COLO668 (cell line): ENCODE measurements around the gene TMEM132A.

Experiments
- DNase-seq: peaks from one replicate; lab custom pipeline; 2025; ENCODE audit not compliant: unreplicated experiment; lab: John Stamatoyannopoulos, UW

Gene TMEM132A, protein sequence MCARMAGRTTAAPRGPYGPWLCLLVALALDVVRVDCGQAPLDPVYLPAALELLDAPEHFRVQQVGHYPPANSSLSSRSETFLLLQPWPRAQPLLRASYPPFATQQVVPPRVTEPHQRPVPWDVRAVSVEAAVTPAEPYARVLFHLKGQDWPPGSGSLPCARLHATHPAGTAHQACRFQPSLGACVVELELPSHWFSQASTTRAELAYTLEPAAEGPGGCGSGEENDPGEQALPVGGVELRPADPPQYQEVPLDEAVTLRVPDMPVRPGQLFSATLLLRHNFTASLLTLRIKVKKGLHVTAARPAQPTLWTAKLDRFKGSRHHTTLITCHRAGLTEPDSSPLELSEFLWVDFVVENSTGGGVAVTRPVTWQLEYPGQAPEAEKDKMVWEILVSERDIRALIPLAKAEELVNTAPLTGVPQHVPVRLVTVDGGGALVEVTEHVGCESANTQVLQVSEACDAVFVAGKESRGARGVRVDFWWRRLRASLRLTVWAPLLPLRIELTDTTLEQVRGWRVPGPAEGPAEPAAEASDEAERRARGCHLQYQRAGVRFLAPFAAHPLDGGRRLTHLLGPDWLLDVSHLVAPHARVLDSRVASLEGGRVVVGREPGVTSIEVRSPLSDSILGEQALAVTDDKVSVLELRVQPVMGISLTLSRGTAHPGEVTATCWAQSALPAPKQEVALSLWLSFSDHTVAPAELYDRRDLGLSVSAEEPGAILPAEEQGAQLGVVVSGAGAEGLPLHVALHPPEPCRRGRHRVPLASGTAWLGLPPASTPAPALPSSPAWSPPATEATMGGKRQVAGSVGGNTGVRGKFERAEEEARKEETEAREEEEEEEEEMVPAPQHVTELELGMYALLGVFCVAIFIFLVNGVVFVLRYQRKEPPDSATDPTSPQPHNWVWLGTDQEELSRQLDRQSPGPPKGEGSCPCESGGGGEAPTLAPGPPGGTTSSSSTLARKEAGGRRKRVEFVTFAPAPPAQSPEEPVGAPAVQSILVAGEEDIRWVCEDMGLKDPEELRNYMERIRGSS

DNA sequence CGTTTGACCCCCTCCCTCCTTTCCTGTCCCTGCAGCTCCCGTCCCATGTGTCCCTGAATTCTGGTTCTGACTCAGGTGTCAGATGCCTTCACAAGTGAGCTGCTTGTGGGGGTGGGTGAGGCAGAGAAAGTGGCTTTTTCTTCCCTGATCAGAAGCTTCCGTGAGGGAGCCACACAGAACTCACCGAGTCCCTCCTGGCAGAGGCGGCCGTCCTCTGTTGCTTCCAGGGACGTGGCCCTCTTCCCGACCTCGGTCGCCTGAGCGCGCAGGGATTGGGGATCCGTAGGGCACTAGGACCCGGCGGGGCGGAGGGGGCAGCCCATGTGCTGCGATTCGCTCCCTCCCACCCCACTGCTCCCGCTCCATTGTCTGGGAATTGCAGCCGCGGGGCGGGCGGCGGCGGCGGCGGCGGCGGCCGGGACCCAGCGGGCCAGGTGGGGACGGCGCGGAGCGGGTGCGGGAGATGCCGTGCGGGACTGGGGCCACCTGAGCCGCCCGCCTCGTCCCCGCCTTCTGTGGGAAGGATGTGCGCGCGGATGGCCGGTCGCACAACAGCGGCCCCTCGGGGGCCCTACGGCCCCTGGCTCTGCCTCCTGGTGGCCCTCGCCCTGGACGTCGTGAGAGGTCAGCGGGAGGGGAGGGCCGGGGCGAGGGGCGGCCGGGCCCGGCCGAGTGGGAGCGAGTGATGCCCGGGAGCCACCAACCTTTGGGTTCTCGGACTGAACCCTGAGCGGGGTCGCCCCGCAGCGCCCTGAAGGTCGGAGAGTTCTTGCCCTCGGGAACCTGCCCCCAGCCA lies at the start of gene TMEM132A:
TSS of gene TMEM132A (plus strand) at position 351 of the 796 bp plus-strand sequence. CDS start at position 525, 174 bp downstream.
- peak; percentile 87 for DNase-seq

- DNase-seq, result no peak
Measured at GRCh38 chr11:60875366-60876167, 48.7 kb upstream of the TMEM132A start.

DNA sequence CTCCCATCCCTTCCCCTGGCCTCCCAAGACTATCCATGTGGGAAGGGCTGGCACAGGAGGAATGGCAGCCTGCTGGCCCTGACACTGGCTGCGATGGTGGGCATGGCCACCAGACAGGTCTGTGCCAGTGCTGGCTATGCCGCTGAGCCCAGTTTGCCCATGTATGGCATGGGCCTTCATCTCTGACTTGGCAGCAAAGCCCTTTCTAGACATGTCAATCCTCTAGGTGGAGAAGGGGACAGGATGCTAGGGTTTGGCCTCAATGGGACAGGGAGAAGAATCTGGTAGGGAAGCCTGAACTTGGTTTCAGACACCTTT lies 48.1 kb upstream of the TMEM132A start:
- DNase-seq, result no peak

DNA sequence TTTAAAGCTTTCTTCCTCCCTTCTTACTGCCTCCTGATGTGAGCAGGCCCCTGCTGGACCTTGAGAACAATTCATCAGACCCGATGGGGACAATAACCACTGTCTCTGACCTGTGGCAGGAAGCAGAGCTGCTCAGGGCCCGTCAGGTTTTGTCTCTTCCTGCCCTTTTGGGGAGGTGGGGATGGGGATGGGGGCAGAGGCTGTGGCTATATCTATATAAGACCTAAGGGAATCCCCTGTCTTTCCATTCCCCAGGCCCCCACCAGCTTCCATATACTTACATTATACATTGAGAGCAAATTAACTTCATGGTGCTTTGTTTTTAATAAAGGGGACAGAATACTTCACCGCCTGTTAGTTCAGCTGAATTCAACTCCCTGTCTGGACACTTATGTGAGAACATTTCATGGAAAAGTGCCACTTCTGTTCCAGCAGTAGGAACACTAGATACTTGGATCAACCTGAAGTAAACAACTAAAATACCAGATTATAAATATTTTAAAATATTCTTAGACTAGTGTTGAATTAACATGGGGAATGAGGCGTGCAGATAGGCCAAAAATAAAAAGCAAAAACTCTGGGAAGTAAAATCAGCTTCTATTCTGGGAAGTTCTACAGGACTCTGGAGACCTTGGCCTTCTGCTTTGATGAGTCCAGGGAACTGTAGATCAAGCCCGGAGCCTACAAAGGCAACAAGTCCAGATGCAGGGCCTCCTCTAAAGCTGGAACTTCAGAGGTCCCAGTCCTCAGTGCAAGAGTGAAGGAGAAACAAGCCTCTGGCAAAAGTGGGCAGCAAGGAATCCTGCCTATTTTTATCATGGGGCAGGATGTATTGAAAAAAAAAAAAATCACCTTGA lies 45.8 kb upstream of the TMEM132A start:
- DNase-seq, result no peak

- no peak for DNase-seq
Measured at GRCh38 chr11:60879104-60879503, 45.2 kb upstream of the TMEM132A start.

GRCh38 chr11:60879971-60880588 lies 44.2 kb upstream of the TMEM132A start:
- no peak for DNase-seq

GRCh38 chr11:60880643-60881282 lies 43.5 kb upstream of the TMEM132A start:
- peak; percentile 80 for DNase-seq

DNA sequence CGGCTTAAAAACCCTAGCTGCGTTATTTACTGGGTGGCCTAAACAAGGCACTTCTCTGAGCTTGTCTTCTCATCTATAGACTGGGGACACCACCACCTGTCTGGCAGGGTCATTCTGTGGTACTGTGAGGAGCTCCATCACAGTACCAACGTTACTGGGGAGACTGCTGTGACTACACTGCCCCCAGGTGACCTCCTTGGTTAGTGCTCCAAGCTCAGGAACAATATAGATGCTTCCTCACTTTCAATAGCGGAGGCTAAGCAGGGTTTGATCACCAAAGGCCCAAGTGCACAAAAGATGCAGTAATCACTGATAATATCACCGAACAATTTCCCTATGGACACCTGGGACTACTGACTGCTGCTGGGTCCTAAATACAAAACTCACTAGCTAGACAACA lies 36.7 kb upstream of the TMEM132A start:
- peak; percentile 77 for DNase-seq

DNA sequence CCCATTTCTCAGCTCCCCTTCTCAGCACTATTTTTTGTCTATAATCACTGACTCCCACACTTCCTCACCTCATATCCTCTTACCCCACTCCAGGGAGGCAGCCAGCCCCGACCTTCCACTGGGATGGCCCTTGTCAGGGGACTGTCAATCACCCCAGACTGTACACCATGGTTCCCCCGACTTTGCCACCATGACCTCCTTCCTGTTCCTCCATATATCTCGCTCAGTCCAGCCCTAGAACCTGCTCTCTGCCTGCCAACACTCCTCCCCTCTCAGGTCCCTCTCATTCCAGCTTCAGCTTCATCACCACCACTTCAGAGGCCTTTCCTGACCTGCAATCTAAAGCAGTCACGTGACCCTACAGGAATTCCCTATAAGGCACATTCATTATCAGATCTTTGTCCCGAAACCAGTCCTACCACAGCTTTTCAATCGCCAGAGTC lies 34.4 kb upstream of the TMEM132A start:
- DNase-seq, result no peak

GRCh38 chr11:60890696-60891095 lies 33.6 kb upstream of the TMEM132A start:
- DNase-seq, result no peak

GRCh38 chr11:60891103-60891741 lies 33.0 kb upstream of the TMEM132A start:
- no peak for DNase-seq

GRCh38 chr11:60895687-60896086 lies 28.6 kb upstream of the TMEM132A start:
- no peak for DNase-seq

DNA sequence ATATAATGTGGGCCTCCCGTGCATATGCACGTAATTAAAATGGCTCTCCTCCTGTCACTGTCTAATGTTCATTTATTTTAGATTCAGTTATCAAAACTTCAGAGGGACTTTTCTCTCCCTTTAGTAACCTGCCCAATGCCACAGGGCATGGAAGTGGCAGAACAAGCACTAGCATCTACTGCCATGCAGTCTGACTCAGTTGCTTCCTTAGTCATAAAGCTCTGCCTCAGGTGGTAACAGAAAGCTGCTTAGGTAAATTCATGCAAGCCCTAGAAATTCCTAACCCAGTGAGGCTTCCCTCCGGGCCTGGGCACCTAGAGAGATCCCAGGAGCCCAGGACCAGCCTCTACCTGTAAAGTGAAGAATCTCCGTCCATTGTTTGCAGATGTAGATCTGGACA lies 26.8 kb upstream of the TMEM132A start:
- DNase-seq, result no peak

GRCh38 chr11:60899046-60899936 lies 25.0 kb upstream of the TMEM132A start:
- DNase-seq, result peak; percentile 38

GRCh38 chr11:60899977-60900376 lies 24.3 kb upstream of the TMEM132A start:
- DNase-seq, result no peak

GRCh38 chr11:60900673-60901404 lies 23.4 kb upstream of the TMEM132A start:
- no peak for DNase-seq
